Amygdala (tissue), 56 donors: Measurements from ENCODE around the gene PTPRR.

Source experiments
- DNase-seq, 56 donors: peaks; one replicate each; lab custom pipeline; 2025; lab: John Stamatoyannopoulos, UW

Gene PTPRR

GRCh38 chr12:70719672-70720420 lies 200.7 kb downstream of the PTPRR start:
- DNase-seq = peak in 30 of 56 donors; percentile 1 to 61 (median 20)

GRCh38 chr12:70719071-70719470 lies 201.5 kb downstream of the PTPRR start:
- no peak for DNase-seq

- no peak for DNase-seq
Observed at GRCh38 chr12:70711831-70712230, 208.7 kb downstream of the PTPRR start.

GRCh38 chr12:70709022-70709421 lies 211.5 kb downstream of the PTPRR start:
- DNase-seq = no peak

GRCh38 chr12:70706611-70707010 lies 213.9 kb downstream of the PTPRR start:
- no peak for DNase-seq

- no peak for DNase-seq
Observed at GRCh38 chr12:70698345-70698744, 222.2 kb downstream of the PTPRR start.

- no peak for DNase-seq
Observed at GRCh38 chr12:70695361-70696023, 225.0 kb downstream of the PTPRR start.

- no peak for DNase-seq
Observed at GRCh38 chr12:70692681-70693288, 227.8 kb downstream of the PTPRR start.

GRCh38 chr12:70691018-70691672 lies 229.4 kb downstream of the PTPRR start:
- no peak for DNase-seq

- no peak for DNase-seq
Observed at GRCh38 chr12:70686907-70687306, 233.6 kb downstream of the PTPRR start.

GRCh38 chr12:70686299-70686698 lies 234.2 kb downstream of the PTPRR start:
- DNase-seq = no peak

- DNase-seq = no peak
Observed at GRCh38 chr12:70683976-70684375, 236.6 kb downstream of the PTPRR start.

GRCh38 chr12:70671698-70672097 lies 248.8 kb downstream of the PTPRR start:
- no peak for DNase-seq

GRCh38 chr12:70670948-70671347 lies 249.6 kb downstream of the PTPRR start:
- DNase-seq = no peak

GRCh38 chr12:70667253-70667652 lies 253.3 kb downstream of the PTPRR start:
- no peak for DNase-seq

GRCh38 chr12:70666364-70666763 lies 254.2 kb downstream of the PTPRR start:
- DNase-seq = no peak

- peak in 17 of 56 donors; percentile 5 to 45 (median 12) for DNase-seq
Observed at GRCh38 chr12:70664465-70664881, 256.1 kb downstream of the PTPRR start.

GRCh38 chr12:70663838-70664237 lies 256.7 kb downstream of the PTPRR start:
- DNase-seq = no peak

- peak in 8 of 56 donors; percentile 3 to 53 (median 14) for DNase-seq
Observed at GRCh38 chr12:70661466-70662161, 258.9 kb downstream of the PTPRR start.

- DNase-seq = no peak
Observed at GRCh38 chr12:70660620-70661219, 259.8 kb downstream of the PTPRR start.
